GM21717 (cell line): Measurements from ENCODE around the gene CYP27C1.
"Not testable (repeated sequence)": the region's sequence is repeated elsewhere in the genome, so short reads cannot be mapped to it uniquely, and the experiment has no call there.

Source experiments
- ATAC-seq: cut with Tn5 transposase; IDR thresholded peaks from one replicate; pipeline ENCODE4 v1.9.1; 2021; ENCODE audit warnings: mild to moderate bottlenecking, moderate library complexity; ENCODE audit not compliant: unreplicated experiment

Gene CYP27C1

DNA sequence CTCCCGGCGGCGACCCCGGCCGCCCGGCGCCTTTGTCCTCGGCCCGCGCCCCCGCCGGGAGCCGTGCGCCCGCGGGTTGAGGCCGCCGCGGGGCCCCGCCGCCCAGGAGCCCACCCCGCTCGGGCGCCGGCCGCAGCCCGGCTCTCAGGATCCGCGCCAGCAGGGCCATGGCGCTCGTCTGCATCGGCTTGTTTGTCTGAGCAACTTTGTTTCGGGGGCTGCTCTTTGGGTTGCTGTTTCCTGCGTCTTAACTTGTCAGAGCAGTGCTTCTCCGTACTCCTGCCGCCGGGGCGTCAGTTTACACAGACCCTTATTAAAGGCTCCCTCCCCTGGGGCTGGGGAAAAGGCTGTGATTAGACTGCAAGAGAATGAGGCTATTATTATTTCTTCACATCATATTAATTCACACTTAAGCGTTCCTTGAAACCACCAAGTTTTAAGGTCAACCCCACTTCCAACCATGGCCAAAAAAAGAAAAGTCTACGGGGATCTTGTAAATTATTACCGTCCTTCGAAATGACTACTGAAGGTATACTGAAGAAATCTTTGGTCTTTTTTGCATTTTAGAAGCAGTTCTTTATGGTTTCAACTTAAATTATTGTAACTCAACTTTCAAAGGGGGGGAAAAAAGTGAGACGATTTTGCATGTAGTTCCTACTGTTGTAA lies at the start of gene CYP27C1:
CYP27C1 (minus strand) TSS at position 198 of the 666 bp plus-strand sequence; CDS start at position 169, 29 bp downstream.
- no peak for ATAC-seq

- ATAC-seq: no peak
Measured at GRCh38 chr2:127261804-127262406, 41.8 kb upstream of the CYP27C1 start.

- ATAC-seq: no peak
Measured at GRCh38 chr2:127259355-127259754, 39.3 kb upstream of the CYP27C1 start.

- ATAC-seq: no peak
Measured at GRCh38 chr2:127256866-127257265, 36.8 kb upstream of the CYP27C1 start.

GRCh38 chr2:127256381-127256780 lies 36.3 kb upstream of the CYP27C1 start:
- no peak for ATAC-seq

GRCh38 chr2:127255721-127256120 lies 35.6 kb upstream of the CYP27C1 start:
- ATAC-seq: no peak

DNA sequence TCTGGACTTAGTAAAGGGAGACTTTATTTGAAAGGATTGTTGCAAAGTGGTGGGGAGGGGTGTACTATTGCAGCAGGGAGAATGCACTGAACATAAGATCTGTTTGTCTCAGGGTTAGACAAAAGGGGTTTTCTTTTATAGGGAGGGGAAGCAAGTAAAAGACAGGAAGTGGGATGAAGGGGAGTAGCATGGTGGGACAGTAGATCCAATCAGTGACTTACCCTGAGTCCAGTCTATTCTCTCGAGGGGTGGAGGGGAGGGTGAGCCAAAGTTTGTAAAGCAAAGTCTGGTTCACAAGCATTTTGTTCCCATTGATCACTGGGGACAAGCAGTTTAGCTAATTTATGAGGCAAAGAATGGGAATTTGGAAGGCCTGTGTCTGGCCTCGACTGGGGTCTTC lies 35.0 kb upstream of the CYP27C1 start:
- no peak for ATAC-seq

DNA sequence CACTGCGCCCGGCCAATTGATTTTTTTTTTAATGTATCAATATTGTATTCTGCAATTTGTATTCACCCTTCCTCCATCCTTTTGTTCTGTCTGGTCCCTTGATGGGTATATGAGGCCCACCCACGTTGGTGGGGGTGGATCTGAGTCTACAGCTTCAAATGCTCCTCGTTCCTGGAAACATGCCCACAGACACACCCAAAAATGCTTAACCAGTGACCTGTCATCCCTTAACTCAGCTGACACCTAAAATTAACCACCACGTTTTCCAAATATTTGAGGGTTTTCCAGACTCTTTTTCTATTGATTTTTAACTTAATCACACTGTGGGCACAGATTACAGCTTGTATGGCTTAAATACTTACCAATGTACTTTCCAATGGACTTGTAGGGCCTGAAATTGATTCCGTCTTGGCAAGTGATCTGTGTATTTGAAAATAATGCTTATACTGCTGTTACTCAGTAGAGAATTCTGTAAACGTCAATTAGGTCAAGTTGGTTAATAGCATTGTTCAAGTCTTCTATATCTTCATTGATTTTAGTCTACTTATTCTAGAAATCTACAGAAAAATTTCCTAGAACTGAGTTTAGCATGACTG lies 34.4 kb upstream of the CYP27C1 start:
- ATAC-seq: no peak

DNA sequence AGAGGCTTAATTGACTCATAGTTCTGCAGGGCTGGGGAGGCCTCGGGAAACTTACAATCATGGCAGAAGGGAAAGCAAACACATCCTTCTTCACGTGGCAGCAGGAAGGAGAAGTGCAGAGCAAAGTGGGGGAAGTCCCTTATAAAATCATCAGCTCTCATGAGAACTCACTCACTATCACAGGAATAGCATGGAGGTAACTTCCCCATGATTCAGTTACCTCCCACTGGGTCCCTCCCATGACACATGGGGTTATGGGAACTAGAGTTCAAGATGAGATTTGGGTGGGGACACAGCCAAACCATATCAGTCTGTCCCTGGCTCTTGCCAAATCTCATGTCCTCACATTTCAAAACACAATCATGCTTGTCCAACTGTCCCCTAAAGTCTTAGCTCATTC lies 21.1 kb upstream of the CYP27C1 start:
- not testable (repeated sequence) for ATAC-seq

DNA sequence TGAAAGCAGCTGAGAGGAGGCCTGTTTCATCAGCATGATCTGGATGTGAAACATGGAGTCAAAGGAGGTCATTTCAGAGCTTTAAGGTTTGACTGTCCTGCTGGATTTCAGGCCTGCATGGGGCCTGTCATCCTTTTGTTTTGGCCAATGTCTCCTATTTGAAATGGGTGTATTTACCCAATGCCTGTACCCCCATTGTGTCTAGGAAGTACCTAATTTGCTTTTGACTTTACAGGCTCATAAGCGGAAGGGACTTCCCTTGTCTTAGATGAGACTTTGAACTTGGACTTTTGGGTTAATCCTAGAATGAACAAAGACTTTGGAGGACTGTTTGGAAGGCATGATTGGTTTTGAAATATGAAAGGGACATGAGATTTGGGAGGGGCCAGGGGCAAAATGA lies 19.3 kb upstream of the CYP27C1 start:
- no peak for ATAC-seq

- ATAC-seq: not testable (repeated sequence)
Measured at GRCh38 chr2:127237768-127238167, 17.7 kb upstream of the CYP27C1 start.

- no peak for ATAC-seq
Measured at GRCh38 chr2:127235082-127235702, 15.1 kb upstream of the CYP27C1 start.

DNA sequence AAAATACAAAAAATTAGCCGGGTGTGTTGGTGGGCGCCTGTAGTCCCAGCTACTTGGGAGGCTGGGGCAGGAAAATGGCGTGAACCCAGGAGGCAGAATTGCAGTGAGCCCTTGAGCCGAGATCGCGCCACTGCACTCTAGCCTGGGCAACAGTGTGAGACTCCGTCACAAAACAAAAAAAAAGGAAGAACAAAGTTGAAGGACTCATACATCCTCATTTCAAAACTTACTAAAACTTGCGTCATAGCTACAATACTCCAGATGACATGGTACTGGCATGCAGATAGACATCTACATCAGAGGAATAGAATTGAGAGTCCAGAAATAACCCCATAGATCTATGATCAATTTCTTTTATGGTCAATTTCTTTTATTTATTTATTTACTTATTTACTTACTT lies 13.6 kb upstream of the CYP27C1 start:
- no peak for ATAC-seq

DNA sequence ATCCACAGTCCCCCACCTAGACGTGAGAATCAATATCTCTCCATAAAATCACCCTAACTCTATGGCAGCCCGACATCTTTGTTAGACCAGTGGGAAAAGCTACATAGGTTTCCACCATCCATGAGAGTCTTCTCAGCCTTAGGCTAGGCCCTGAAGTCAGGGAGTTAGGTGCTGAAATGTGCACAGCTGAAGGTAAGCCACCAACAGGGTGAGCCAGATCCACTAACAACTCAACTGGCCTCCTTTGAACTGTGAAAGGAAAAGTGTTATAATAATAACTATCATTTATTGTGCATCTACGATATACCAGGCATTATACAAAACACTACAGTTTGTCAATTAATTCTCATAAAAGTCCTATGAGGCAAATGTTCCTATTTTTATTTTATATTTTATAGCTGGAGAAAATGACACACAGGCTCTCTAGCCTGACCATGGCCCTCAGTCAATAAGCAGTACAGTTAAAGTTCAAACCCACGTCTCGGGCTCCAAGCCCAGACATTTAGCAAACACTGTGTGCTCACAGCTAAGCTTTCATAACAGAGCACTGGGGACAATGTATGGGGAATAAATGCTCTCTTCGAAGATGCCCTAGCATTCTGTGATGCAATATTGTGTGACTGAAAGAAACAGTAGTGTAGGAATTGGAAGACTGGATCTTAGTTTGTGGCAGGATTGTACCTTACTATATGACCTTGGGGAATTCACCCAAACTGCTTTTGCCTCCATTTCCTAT lies 11.2 kb upstream of the CYP27C1 start:
- ATAC-seq: no peak

GRCh38 chr2:127229555-127229954 lies 9.5 kb upstream of the CYP27C1 start:
- ATAC-seq: no peak

- no peak for ATAC-seq
Measured at GRCh38 chr2:127228102-127228501, 8.0 kb upstream of the CYP27C1 start.

GRCh38 chr2:127227264-127227660 lies 7.2 kb upstream of the CYP27C1 start:
- ATAC-seq: not testable (repeated sequence)

DNA sequence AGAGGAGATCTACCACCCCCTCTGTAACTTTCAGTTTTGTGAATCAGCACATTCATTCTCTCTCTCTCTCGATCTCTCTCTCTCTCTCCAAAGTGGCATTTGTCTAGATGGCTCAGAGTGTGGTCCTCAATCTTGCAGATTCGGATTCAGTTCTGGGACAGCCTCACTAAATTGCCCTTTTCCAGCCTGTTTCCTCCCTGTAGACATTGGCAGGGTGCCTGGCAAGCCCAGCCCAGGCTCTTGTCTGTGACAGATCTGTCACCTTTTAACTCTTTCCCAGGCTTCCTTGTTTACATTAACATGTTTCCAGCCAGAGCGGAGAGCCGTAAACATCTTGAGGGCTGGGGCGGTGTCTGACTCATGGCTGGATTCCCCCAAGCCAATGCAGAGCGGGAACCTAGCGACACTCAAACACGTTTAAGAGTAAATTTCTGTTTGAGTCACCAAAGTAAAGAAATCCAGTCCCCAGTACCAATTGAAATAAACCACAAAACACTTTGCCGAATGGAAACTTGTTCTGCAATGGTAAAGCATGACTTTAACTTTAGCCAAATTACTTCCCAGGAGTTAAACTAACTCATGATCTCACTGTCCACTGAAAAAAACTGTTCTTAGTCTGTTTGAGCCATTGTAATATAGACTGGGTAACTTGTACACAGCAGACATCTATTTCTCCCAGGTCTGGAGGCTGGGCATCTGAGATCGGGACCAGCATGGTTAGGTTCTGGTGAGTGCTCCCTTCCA lies 6.6 kb upstream of the CYP27C1 start:
- ATAC-seq: peak; percentile 89

DNA sequence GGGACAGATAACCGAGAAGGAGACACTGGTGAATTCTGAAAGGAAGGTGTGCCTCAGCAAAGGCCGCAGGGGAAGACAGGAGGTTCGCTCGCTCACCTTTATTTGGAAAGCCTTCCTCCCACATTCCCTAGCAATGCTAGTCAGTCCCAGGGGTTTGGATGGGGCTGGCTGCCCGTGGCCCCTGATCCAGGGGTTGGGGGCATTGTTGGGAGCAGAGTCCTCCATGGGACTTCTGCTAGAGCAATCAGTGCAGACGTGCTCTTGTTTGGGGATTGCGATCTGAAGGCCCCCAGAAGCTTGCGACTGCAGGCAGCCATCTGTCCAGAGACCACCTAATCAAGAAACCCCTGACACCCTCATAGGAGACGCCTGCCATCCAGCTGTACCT lies 6.0 kb upstream of the CYP27C1 start:
- ATAC-seq: no peak

DNA sequence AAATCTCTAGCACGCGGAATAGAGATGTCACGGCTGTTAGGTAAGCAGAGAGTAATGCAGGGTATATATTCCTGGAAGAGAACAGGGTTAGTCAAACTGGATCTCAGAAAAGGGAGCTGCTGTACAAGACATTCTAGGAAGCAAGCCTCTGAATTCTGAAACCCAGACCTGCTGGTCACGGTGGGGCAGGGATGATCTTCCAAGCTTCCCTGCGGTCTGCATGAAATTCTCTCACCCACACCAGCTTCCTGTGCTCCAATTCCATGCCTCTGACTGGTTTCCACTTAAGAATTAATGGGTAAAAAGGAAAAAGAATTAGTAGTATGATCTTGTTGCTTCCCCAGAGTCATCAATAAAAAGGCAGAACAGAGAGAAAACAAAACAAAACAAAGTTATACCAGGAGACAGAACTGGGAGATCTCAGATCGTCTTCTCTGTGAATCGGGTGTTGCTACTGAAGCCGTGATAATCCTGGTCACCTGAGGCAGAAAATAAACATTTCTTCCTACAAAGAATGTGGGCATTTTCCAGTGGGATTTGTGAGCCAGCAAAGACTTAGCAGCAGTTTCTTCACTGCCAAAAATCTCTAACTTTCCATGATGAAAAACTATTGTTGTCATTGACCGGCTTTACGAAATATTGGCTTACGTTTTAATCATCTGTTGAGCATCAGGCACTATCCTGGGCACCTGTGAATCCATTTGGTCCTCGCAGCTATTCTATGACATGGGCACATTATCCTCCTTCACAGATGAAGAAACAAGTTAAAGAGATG lies 5.3 kb upstream of the CYP27C1 start:
- ATAC-seq: no peak
